HepG2 (cell line): ENCODE data around the gene KREMEN1. TPM values are rescaled to one million over a fixed set of nuclear protein-coding genes. Genes with fewer than 3 reads are reported as not detected.

ENCODE experiments used
- ATAC-seq: fragments of 200-7000 bp; cut with Tn5 transposase; 3 replicates; pipeline ENCODE4 v1.9.1; 2020; ENCODE audit warnings: mild to moderate bottlenecking, moderate library complexity
- BruUV-seq: library from RNA; stranded (reverse); fragments of 400-500 nt; replicated peaks from 2 replicates; lab custom pipeline; 2021; lab: Mats Ljungman, UMichigan
- CTCF ChIA-PET: fragments of 300-600 bp; formaldehyde crosslinking; extraction: SDS; loops from one replicate; lab custom pipeline; 2021; ENCODE audit warnings: low total read pairs, inconsistent platforms, low intra/inter-chr PET ratio; lab: Yijun Ruan, JAX
- POLR2A ChIA-PET: fragments of 350-600 bp; sonication (Branson Sonifier 250); formaldehyde crosslinking; loops from one replicate; lab custom pipeline; 2020; ENCODE audit warnings: antibody characterized with exemption, inconsistent platforms; lab: Yijun Ruan, JAX
- DNase-seq: peaks from one replicate; pipeline ENCODE4 v3.0.0-alpha.2; 2015; ENCODE audit warnings: low spot score
- FAIRE-seq: peaks from 3 replicates; lab custom pipeline; 2011; peaks lifted over from hg19 to GRCh38; lab: Jason Lieb, UNC
- H2AFZ ChIP-seq: one replicate; pipeline ENCODE4 v1.6.1; 2011; ENCODE audit warnings: low read length, inconsistent platforms
- H3K27ac ChIP-seq: fragments of 300-600 bp; 3 replicates; pipeline ENCODE4 v1.8.0; 2011; ENCODE audit warnings: mixed run types, mild to moderate bottlenecking, mixed read lengths, low read length, inconsistent platforms; ENCODE audit not compliant: insufficient read depth; ENCODE audit errors: extremely low read length
- H3K27me3 ChIP-seq, 2 experiments: fragments of 200-600 bp in 1 of 2; 2 replicates in 1 of 2; 3 replicates in 1 of 2; pipeline versions ENCODE4 v1.6.0 to v1.8.0; 2011; ENCODE audit warnings: low read length in 2 of 2, mild to moderate bottlenecking in 2 of 2, moderate library complexity in 2 of 2, inconsistent platforms in 1 of 2; ENCODE audit not compliant: insufficient read depth in 2 of 2, control insufficient read depth in 1 of 2
- H3K36me3 ChIP-seq, 2 experiments: fragments of 200-600 bp in 1 of 2; replicated peaks in 1 of 2; 2 replicates in 1 of 2; 3 replicates in 1 of 2; pipeline versions ENCODE4 v1.5.1 to v1.8.0; 2011; ENCODE audit warnings: low read length in 2 of 2, inconsistent platforms in 1 of 2; ENCODE audit not compliant: insufficient read depth in 2 of 2, control insufficient read depth in 1 of 2
- H3K4me1 ChIP-seq: 2 replicates; pipeline ENCODE4 v1.5.1; 2012; ENCODE audit warnings: low read length, inconsistent platforms; ENCODE audit not compliant: insufficient read depth
- H3K4me2 ChIP-seq: 2 replicates; pipeline ENCODE4 v1.6.0; 2011; ENCODE audit warnings: low read depth, low read length, inconsistent platforms
- H3K4me3 ChIP-seq, 3 experiments: fragments of 200-600 bp in 1 of 3; sonication (generic), shearing (Covaris generic) in 1 of 3; replicated peaks in 1 of 3; 2 replicates each; pipeline ENCODE4 v1.5.1; 2011 to 2016; ENCODE audit warnings: low read length in 3 of 3, inconsistent platforms in 2 of 3, low read depth in 2 of 3, mild to moderate bottlenecking in 2 of 3, control low read depth in 1 of 3, mixed read lengths in 1 of 3; ENCODE audit not compliant: insufficient read depth in 1 of 3
- H3K79me2 ChIP-seq: one replicate; pipeline ENCODE4 v1.6.1; 2011; ENCODE audit warnings: low read length, inconsistent platforms; ENCODE audit not compliant: insufficient read depth
- H3K9ac ChIP-seq: 2 replicates; pipeline ENCODE4 v1.6.0; 2011; ENCODE audit warnings: mild to moderate bottlenecking, low read depth, low read length, inconsistent platforms; ENCODE audit not compliant: insufficient read depth
- H3K9me3 ChIP-seq: 2 replicates; pipeline ENCODE4 v1.5.1; 2012; ENCODE audit warnings: mild to moderate bottlenecking, low read length
- H4K20me1 ChIP-seq: 2 replicates; pipeline ENCODE4 v1.6.0; 2011; ENCODE audit warnings: inconsistent platforms, mild to moderate bottlenecking, low read length, moderate library complexity; ENCODE audit not compliant: insufficient read depth
- ARHGAP35 ChIP-seq: sonication (generic); formaldehyde crosslinking; IDR thresholded peaks from 2 replicates; pipeline ENCODE4 v1.9.0; 2022; ENCODE audit warnings: mild to moderate bottlenecking, inconsistent platforms, moderate library complexity, missing genetic modification reagents, borderline replicate concordance
- ATF5 ChIP-seq: sonication (generic); formaldehyde crosslinking; IDR thresholded peaks from 2 replicates; pipeline ENCODE4 v1.4.0; 2020; ENCODE audit warnings: mild to moderate bottlenecking, low read depth, missing genetic modification reagents
- CBX1 ChIP-seq: IDR thresholded peaks from one replicate; pipeline ENCODE4 v1.6.1; 2016; ENCODE audit warnings: antibody characterized with exemption, low read depth
- CENPBD1 ChIP-seq: sonication (generic); formaldehyde crosslinking; IDR thresholded peaks from 2 replicates; pipeline ENCODE4 v1.8.0; 2022; ENCODE audit warnings: missing genetic modification reagents, low read depth, mild to moderate bottlenecking, borderline replicate concordance
- DR1 ChIP-seq: sonication (generic); formaldehyde crosslinking; IDR thresholded peaks from 2 replicates; pipeline ENCODE4 v1.8.0; 2021; ENCODE audit warnings: mild to moderate bottlenecking, missing genetic modification reagents, inconsistent platforms
- GZF1 ChIP-seq: sonication (generic); formaldehyde crosslinking; IDR thresholded peaks from 2 replicates; pipeline ENCODE4 v1.5.1; 2020; ENCODE audit warnings: mild to moderate bottlenecking, missing genetic modification reagents
- KLF15 ChIP-seq: sonication (generic); formaldehyde crosslinking; IDR thresholded peaks from 2 replicates; pipeline ENCODE4 v1.8.1; 2023; ENCODE audit warnings: borderline replicate concordance, mild to moderate bottlenecking, inconsistent platforms, missing genetic modification reagents, mixed read lengths
- NR0B2 ChIP-seq: sonication (generic); formaldehyde crosslinking; IDR thresholded peaks from 2 replicates; pipeline ENCODE4 v1.4.0; 2020; ENCODE audit warnings: mild to moderate bottlenecking, missing genetic modification reagents
- PHF21A ChIP-seq: sonication (generic); formaldehyde crosslinking; IDR thresholded peaks from 2 replicates; pipeline ENCODE4 v1.5.0; 2020; ENCODE audit warnings: mild to moderate bottlenecking, missing genetic modification reagents
- SATB2 ChIP-seq: sonication (generic); formaldehyde crosslinking; IDR thresholded peaks from 2 replicates; pipeline ENCODE4 v1.5.0; 2020; ENCODE audit warnings: missing genetic modification reagents
- SMAD9 ChIP-seq: sonication (generic); formaldehyde crosslinking; IDR thresholded peaks from 2 replicates; pipeline ENCODE4 v1.5.1; 2020; ENCODE audit warnings: mild to moderate bottlenecking, missing genetic modification reagents
- ZNF264 ChIP-seq: sonication (generic); formaldehyde crosslinking; IDR thresholded peaks from 2 replicates; pipeline ENCODE4 v1.4.0; 2020; ENCODE audit warnings: missing genetic modification reagents
- ZNF350 ChIP-seq: sonication (generic); formaldehyde crosslinking; IDR thresholded peaks from 2 replicates; pipeline ENCODE4 v1.4.0; 2020; ENCODE audit warnings: mild to moderate bottlenecking, low read depth, missing genetic modification reagents, borderline replicate concordance
- ZNF598 ChIP-seq: sonication (generic); formaldehyde crosslinking; IDR thresholded peaks from 2 replicates; pipeline ENCODE4 v1.5.1; 2020; ENCODE audit warnings: mild to moderate bottlenecking, missing genetic modification reagents, borderline replicate concordance
- ZNF678 ChIP-seq: sonication (generic); formaldehyde crosslinking; IDR thresholded peaks from 2 replicates; pipeline ENCODE4 v1.4.0; 2020; ENCODE audit warnings: mild to moderate bottlenecking, missing genetic modification reagents
- ZNF792 ChIP-seq: IDR thresholded peaks from 2 replicates; pipeline ENCODE4 v1.6.1; 2016
- WGBS: methylation state at CpG from one replicate; pipeline ENCODE4 v1.1.6; 2017; ENCODE audit warnings: low lambda C conversion rate; 5-methylcytosine and 5-hydroxymethylcytosine counted together
- in situ Hi-C: cut with HindIII; loops from 2 replicates; pipeline ENCODE4 v1.10.0; 2017; ENCODE audit warnings: low pct_unique_long_range_greater_than_20kb; ENCODE audit not compliant: extremely low pct_ligation_motif_present
- intact Hi-C: fragments of 100-400 bp; cut with micrococcal nuclease; formaldehyde crosslinking; loops from one replicate; pipeline ENCODE4 v1.10.0; 2022; ENCODE audit not compliant: unreplicated experiment
- polyA plus RNA-seq, 8 experiments: library from polyadenylated mRNA; depleted of rRNA in 3 of 8; stranded (reverse) in 7 of 8; unstranded in 1 of 8; fragments of >200 nt; fragmentation: Illumina TruSeq in 4 of 8; extraction: Trizol in 4 of 8; gene quantifications; 2 replicates each; pipeline versions ENCODE4 v1.2.1 to v1.2.3, GENCODE V29; 2011 to 2016; ENCODE audit warnings: low read depth in 4 of 8, missing spikeins in 1 of 8, mixed read lengths in 1 of 8; ENCODE audit not compliant: insufficient read depth in 1 of 8
- total RNA-seq, 5 experiments: library from RNA; depleted of rRNA; stranded (reverse); fragments of >200 nt; fragmentation: Illumina TruSeq; extraction: Trizol; gene quantifications; 2 replicates each; pipeline ENCODE4 v1.2.3, GENCODE V29; 2016; ENCODE audit warnings: low read depth in 1 of 5

The KREMEN1 gene
- total and polyA plus RNA-seq, 2 of the 13 experiments (the other 11 are each of a cell fraction or from before 2014, with no cell fraction given) = 9.8 to 13.8 TPM

GRCh38 chr22:29093501-29094300 is 20.9 kb downstream of the KREMEN1 start:
- FAIRE-seq = no peak
- H3K4me2 ChIP-seq = no peak overlapping the region
- TF ChIP-seq CBX1 (no peak), ARHGAP35 (CRISPR knock-in tag) (no peak), ZNF792 (CRISPR knock-in tag) (no peak), ZNF598 (CRISPR knock-in tag) (no peak), SATB2 (CRISPR knock-in tag) (no peak), NR0B2 (CRISPR knock-in tag) (no peak), ZNF678 (CRISPR knock-in tag) (no peak), DR1 (CRISPR knock-in tag) (no peak), PHF21A (CRISPR knock-in tag) (no peak), SMAD9 (CRISPR knock-in tag) (no peak), KLF15 (CRISPR knock-in tag) (no peak), ZNF350 (CRISPR knock-in tag) (no peak), ZNF264 (no peak), CENPBD1 (no peak), GZF1 (CRISPR knock-in tag) (no peak), ATF5 (CRISPR knock-in tag) (no peak)
- TF ChIP-seq, all 625 proteins: peak for 0
- in situ Hi-C loops (no loop called here), intact Hi-C loops (no loop called here)
- no peak overlapping the region for H3K4me3 ChIP-seq
- H4K20me1 ChIP-seq = peaks cover 7% of the 10 kb centered on the region; the same call in 1 of the 2 replicates
- no peaks in the 10 kb centered on the region for H3K9me3 ChIP-seq
- no peak overlapping the region for H3K27ac ChIP-seq
- ATAC-seq (no peak), DNase-seq (no peak)
- CTCF ChIA-PET = no interaction called here
- peaks cover 60% of the 10 kb centered on the region for H3K4me1 ChIP-seq
- BruUV-seq = no TSS peak
- no peak overlapping the region for H2AFZ ChIP-seq
- H3K9ac ChIP-seq = no peak overlapping the region
- POLR2A ChIA-PET = no interaction called here
- no peaks in the 10 kb centered on the region; a peak in 1 of 5 replicates for H3K36me3 ChIP-seq
- 92% methylated on average over 4 of the region's 4 CpGs for WGBS
- no peaks in the 10 kb centered on the region for H3K79me2 ChIP-seq
- H3K27me3 ChIP-seq = no peaks in the 10 kb centered on the region
